ENCODE measurements around the gene TPCN2.

DNA sequence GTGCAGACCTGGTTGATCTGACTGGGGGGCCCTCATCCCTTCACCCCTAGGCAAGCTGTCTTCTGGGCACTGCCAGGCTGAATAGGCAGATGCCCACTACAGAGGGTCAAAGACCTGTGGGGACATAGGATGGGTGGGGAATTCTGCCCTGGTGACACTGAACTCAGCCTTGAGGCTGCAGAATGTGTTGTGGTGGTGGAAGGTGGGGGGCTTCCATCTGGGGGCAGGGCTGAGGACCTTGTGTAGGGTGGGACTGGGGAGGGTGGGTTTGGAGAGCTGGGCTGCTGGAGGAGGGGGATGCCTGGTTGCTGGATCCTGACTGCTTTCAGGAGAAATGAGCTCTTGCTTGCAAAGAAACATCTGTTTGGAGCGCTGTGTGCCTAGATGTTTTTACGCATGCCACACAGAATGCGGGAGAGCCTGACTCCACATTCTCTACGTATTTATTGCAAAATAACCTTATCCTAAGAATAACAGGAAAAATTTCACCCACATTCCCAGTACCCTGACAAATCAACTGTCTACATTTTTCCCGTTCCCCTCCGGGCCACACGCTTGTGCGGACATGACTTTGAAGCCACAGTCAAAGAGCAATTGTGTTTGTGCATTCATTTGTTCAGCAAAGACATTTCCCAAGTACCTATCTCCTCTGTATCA is 125.3 kb downstream of the TPCN2 start:
- TF ChIP-seq TBP (IDR thresholded peaks at IDR 0.05; ENCODE audit: low read depth, low read length) (no peak), TAF1 (IDR thresholded peaks at IDR 0.05; ENCODE audit: low read depth, low read length) (no peak), EP300 (IDR thresholded peaks at IDR 0.05; ENCODE audit: borderline replicate concordance in 1 of 2, low read depth in 2 of 2, low read length in 2 of 2) (no peak), SUZ12 (IDR thresholded peaks at IDR 0.05; ENCODE audit: low read length) (no peak), POLR2AphosphoS5 (IDR thresholded peaks at IDR 0.05; ENCODE audit: low read depth, low read length) (no peak), YY1 (IDR thresholded peaks at IDR 0.05; ENCODE audit: low read depth, low read length) (no peak), POLR2A (IDR thresholded peaks at IDR 0.05; ENCODE audit: control extremely low read depth in 1 of 2, low read depth in 2 of 2, low read length in 2 of 2) (no peak), CHD1 (IDR thresholded peaks at IDR 0.05; ENCODE audit: low read depth, low read length) (no peak), KDM1A (IDR thresholded peaks at IDR 0.05; ENCODE audit: borderline replicate concordance, low read length) (no peak), ZNF274 (IDR thresholded peaks at IDR 0.05; ENCODE audit: borderline replicate concordance, extremely low read depth, low read length) (no peak), RFX5 (IDR thresholded peaks at IDR 0.05; ENCODE audit: borderline replicate concordance, low read depth, low read length) (no peak)
- TF ChIP-seq, protein P1, sequence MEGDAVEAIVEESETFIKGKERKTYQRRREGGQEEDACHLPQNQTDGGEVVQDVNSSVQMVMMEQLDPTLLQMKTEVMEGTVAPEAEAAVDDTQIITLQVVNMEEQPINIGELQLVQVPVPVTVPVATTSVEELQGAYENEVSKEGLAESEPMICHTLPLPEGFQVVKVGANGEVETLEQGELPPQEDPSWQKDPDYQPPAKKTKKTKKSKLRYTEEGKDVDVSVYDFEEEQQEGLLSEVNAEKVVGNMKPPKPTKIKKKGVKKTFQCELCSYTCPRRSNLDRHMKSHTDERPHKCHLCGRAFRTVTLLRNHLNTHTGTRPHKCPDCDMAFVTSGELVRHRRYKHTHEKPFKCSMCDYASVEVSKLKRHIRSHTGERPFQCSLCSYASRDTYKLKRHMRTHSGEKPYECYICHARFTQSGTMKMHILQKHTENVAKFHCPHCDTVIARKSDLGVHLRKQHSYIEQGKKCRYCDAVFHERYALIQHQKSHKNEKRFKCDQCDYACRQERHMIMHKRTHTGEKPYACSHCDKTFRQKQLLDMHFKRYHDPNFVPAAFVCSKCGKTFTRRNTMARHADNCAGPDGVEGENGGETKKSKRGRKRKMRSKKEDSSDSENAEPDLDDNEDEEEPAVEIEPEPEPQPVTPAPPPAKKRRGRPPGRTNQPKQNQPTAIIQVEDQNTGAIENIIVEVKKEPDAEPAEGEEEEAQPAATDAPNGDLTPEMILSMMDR (IDR thresholded peaks at IDR 0.05; ENCODE audit: control extremely low read depth in 1 of 3, insufficient read depth in 1 of 3, low read depth in 1 of 3, low read length in 3 of 3), result no peak
- TF ChIP-seq, protein P2, sequence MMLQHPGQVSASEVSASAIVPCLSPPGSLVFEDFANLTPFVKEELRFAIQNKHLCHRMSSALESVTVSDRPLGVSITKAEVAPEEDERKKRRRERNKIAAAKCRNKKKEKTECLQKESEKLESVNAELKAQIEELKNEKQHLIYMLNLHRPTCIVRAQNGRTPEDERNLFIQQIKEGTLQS (IDR thresholded peaks at IDR 0.05; ENCODE audit: insufficient read depth, low read depth, low read length), result no peak
